WI38 (cell line): ENCODE results near the gene TINCR.

Experiments
- H3K4me3 ChIP-seq: 2 replicates; pipeline ENCODE4 v1.5.1; 2011; ENCODE audit warnings: low read depth, mild to moderate bottlenecking, control low read depth, low read length
- TF ChIP-seq, protein P1 (sequence below): IDR thresholded peaks from 2 replicates; pipeline ENCODE4 v1.5.1; 2012; ENCODE audit warnings: low read depth, mild to moderate bottlenecking, control low read depth, low read length

TINCR gene

GRCh38 chr19:5512715-5513114 lies 55.0 kb downstream of the TINCR start:
- TF ChIP-seq, protein P1, sequence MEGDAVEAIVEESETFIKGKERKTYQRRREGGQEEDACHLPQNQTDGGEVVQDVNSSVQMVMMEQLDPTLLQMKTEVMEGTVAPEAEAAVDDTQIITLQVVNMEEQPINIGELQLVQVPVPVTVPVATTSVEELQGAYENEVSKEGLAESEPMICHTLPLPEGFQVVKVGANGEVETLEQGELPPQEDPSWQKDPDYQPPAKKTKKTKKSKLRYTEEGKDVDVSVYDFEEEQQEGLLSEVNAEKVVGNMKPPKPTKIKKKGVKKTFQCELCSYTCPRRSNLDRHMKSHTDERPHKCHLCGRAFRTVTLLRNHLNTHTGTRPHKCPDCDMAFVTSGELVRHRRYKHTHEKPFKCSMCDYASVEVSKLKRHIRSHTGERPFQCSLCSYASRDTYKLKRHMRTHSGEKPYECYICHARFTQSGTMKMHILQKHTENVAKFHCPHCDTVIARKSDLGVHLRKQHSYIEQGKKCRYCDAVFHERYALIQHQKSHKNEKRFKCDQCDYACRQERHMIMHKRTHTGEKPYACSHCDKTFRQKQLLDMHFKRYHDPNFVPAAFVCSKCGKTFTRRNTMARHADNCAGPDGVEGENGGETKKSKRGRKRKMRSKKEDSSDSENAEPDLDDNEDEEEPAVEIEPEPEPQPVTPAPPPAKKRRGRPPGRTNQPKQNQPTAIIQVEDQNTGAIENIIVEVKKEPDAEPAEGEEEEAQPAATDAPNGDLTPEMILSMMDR, result no peak
- no peak overlapping the region for H3K4me3 ChIP-seq
